ENCODE results near the gene TRRAP. TPM values are rescaled to one million over a fixed set of nuclear protein-coding genes. Genes with fewer than 3 reads are reported as not detected.
A peak's percentile ranks its signal among the peaks of the same experiment; 100 is the strongest.

Gene TRRAP
- total RNA-seq, 4 donors from 2014 or later, result 12.1 to 25.6 (median 16.7) TPM

DNA sequence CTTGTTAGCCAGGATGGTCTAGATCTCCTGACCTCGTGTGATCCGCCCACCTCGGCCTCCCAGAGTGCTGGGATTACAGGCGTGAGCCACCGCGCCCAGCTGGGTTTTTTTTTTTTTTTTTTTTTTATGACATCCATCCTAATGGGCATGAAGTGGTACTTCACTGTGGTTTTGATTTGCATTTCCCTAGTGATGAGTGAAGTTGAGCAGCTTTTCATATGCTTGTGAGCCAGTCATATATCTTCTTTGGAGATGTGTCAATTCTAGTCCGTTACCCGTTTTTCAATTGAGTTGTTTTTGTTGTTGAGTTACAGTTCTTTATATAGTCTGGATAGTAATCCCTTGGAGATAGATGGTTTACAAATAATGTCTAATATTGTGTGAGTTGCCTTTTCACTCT is 137.9 kb downstream of the TRRAP start:
- no peak for DNase-seq
- H3K36me3 ChIP-seq, result peaks cover 25 to 71% (median 29%) of the 10 kb centered on the region in 3 donors
- H3K9me3 ChIP-seq, result no peaks in the 10 kb centered on the region
- no peaks in the 10 kb centered on the region for H3K27me3 ChIP-seq
- H3K27ac ChIP-seq, result no peak overlapping the region
- 87 to 91% methylated on average over 8 of the region's 8 CpGs for WGBS, 2 donors
- no peak for TF ChIP-seq POLR2A (IDR thresholded peaks at IDR 0.05)
- TF ChIP-seq, protein P1, sequence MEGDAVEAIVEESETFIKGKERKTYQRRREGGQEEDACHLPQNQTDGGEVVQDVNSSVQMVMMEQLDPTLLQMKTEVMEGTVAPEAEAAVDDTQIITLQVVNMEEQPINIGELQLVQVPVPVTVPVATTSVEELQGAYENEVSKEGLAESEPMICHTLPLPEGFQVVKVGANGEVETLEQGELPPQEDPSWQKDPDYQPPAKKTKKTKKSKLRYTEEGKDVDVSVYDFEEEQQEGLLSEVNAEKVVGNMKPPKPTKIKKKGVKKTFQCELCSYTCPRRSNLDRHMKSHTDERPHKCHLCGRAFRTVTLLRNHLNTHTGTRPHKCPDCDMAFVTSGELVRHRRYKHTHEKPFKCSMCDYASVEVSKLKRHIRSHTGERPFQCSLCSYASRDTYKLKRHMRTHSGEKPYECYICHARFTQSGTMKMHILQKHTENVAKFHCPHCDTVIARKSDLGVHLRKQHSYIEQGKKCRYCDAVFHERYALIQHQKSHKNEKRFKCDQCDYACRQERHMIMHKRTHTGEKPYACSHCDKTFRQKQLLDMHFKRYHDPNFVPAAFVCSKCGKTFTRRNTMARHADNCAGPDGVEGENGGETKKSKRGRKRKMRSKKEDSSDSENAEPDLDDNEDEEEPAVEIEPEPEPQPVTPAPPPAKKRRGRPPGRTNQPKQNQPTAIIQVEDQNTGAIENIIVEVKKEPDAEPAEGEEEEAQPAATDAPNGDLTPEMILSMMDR (IDR thresholded peaks at IDR 0.05), result no peak
- H3K4me1 ChIP-seq, result peaks cover 0 to 9% (median 0%) of the 10 kb centered on the region in 3 donors
- no peak overlapping the region for H3K4me3 ChIP-seq
- intact Hi-C loops (cut with DNase I), result no loop called here

DNA sequence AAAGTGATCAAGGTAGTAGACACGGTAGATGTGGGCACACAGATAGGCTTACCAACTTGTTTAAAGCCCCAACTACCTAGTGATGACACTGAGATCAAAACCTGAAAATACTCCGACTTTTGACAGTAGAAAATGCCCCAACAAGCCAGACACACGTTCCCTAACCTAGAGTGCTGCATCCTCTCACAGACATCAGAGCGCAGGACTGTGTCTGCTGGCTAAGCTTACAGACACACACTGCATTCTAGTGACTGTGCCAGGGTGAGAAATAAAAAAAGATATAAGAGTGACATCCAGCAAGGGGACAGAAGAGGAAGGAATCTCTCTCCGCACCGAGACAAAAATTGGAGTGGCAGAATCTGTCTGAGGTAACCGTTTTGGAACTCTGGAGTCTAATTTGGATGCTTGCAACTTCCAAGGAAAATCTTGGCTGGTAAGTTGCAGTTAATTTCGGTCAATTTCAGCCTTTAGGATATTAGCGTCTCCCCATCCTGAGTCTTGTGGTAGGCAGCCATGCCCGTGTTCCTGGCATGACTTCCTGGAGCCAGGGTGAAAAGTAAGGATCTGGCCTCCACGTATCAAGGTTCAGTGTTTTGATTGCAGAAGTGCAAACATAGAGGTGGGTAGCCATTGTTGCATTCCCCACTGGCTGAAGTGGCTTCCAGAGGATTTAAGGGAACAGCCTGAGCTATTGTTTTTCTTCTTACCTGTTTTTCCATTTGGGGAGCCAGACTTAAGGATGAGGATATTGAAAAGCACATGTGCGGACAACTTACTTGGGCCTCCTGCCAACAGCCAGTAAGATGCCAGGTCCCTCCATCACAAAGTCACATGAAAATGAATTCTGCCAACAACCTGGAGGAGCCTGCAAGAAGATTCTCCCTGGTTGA is 141.4 kb downstream of the TRRAP start:
- Histone ChIP-seq H3K27me3 (no peaks in the 10 kb centered on the region), H3K4me3 (no peak overlapping the region), H3K4me1 (peaks cover 0 to 27% (median 0%) of the 10 kb centered on the region in 3 donors), H3K9me3 (no peaks in the 10 kb centered on the region), H3K27ac (no peak overlapping the region), H3K36me3 (peaks cover 0 to 36% (median 0%) of the 10 kb centered on the region in 3 donors)
- WGBS, 2 donors, result 72 to 74% methylated on average over 12 of the region's 12 CpGs
- no peak for DNase-seq
- TF ChIP-seq, protein P1 (IDR thresholded peaks at IDR 0.05), result no peak
- no peak for TF ChIP-seq POLR2A (IDR thresholded peaks at IDR 0.05)
- intact Hi-C loops (cut with DNase I), result no loop called here

- Histone ChIP-seq H3K36me3 (peaks cover 0 to 30% (median 0%) of the 10 kb centered on the region in 3 donors), H3K27ac (no peak overlapping the region), H3K27me3 (no peaks in the 10 kb centered on the region), H3K4me3 (no peak overlapping the region), H3K4me1 (peaks cover 0 to 27% (median 0%) of the 10 kb centered on the region in 3 donors), H3K9me3 (no peaks in the 10 kb centered on the region)
- 68 to 74% methylated on average over 3 of the region's 3 CpGs for WGBS, 2 donors
- TF ChIP-seq POLR2A (IDR thresholded peaks at IDR 0.05), result no peak
- TF ChIP-seq, protein P1 (IDR thresholded peaks at IDR 0.05), result no peak
- intact Hi-C loops (cut with DNase I), result no loop called here
- no peak for DNase-seq
Observed at GRCh38 chr7:99020413-99020715, 142.0 kb downstream of the TRRAP start.

GRCh38 chr7:99021941-99022560 is 143.7 kb downstream of the TRRAP start:
- no peaks in the 10 kb centered on the region for H3K9me3 ChIP-seq
- H3K4me3 ChIP-seq, result no peak overlapping the region
- no peaks in the 10 kb centered on the region for H3K27me3 ChIP-seq
- peaks cover 0 to 28% (median 0%) of the 10 kb centered on the region in 3 donors for H3K36me3 ChIP-seq
- TF ChIP-seq, protein P1 (IDR thresholded peaks at IDR 0.05), result no peak
- no peak for TF ChIP-seq POLR2A (IDR thresholded peaks at IDR 0.05)
- intact Hi-C loops (cut with DNase I), result no loop called here
- H3K4me1 ChIP-seq, result peaks cover 0 to 27% (median 0%) of the 10 kb centered on the region in 3 donors
- no peak for DNase-seq
- H3K27ac ChIP-seq, result peak overlapping the region; percentile 3 to 67 (median 38)
- WGBS, 2 donors, result 58 to 63% methylated on average over 3 of the region's 3 CpGs

GRCh38 chr7:99024066-99024465 is 145.7 kb downstream of the TRRAP start:
- peak overlapping the region in 2 of 4 donors; percentile 30 to 36 for H3K27ac ChIP-seq
- intact Hi-C loops (cut with DNase I), result no loop called here

More at GRCh38 chr7:99024066-99024465, 145.7 kb downstream of the TRRAP start:
- TF ChIP-seq POLR2A (IDR thresholded peaks at IDR 0.05), result no peak
- TF ChIP-seq, protein P1 (IDR thresholded peaks at IDR 0.05), result no peak
- Histone ChIP-seq H3K27me3 (no peaks in the 10 kb centered on the region), H3K36me3 (peaks cover 4 to 42% (median 9%) of the 10 kb centered on the region in 3 donors), H3K4me1 (peaks cover 0 to 27% (median 0%) of the 10 kb centered on the region in 3 donors), H3K4me3 (no peak overlapping the region), H3K9me3 (no peaks in the 10 kb centered on the region)
- DNase-seq, result no peak

Data from esophagus squamous epithelium (tissue), 5 donors.